Peyer's patch (tissue), 4 donors: ENCODE measurements around the gene LIM2. TPM values are rescaled to one million over a fixed set of nuclear protein-coding genes. Genes with fewer than 3 reads are reported as not detected.

Source experiments
- DNase-seq, 3 donors: peaks; one replicate each; pipeline ENCODE4 v3.0.0-alpha.2; 2017 to 2019
- H3K27ac ChIP-seq, 4 donors: fragments of 200-600 bp; sonication (generic); one replicate each; pipeline ENCODE4 v1.5.1; 2016 to 2019
- H3K27me3 ChIP-seq, 2 donors: fragments of 200-600 bp; sonication (generic); one replicate each; pipeline ENCODE4 v1.5.1; 2019
- H3K36me3 ChIP-seq, 3 donors: fragments of 200-600 bp; sonication (generic); one replicate each; pipeline ENCODE4 v1.5.1; 2016 to 2019
- H3K4me1 ChIP-seq, 4 donors: fragments of 200-600 bp; sonication (generic); one replicate each; pipeline ENCODE4 v1.5.1; 2016 to 2019
- H3K4me3 ChIP-seq, 4 donors: fragments of 200-600 bp; sonication (generic); 1 replicate in 3 of 4; 2 replicates in 1 of 4; pipeline ENCODE4 v1.5.1; 2016 to 2019; ENCODE audit warnings: mild to moderate bottlenecking in 1 of 4
- H3K9me3 ChIP-seq, 4 donors: fragments of 200-600 bp; sonication (generic); one replicate each; pipeline ENCODE4 v1.5.1; 2016 to 2019; ENCODE audit warnings: mild to moderate bottlenecking in 1 of 4
- POLR2A ChIP-seq, 2 donors: fragments of 450-650 bp; IDR thresholded peaks; one replicate each; pipeline ENCODE4 v1.5.1; 2017; ENCODE audit warnings: antibody characterized with exemption in 2 of 2, mild to moderate bottlenecking in 2 of 2, moderate library complexity in 2 of 2
- total RNA-seq, 4 donors: library from RNA; depleted of rRNA; stranded (reverse); fragments of >200 nt; gene quantifications; one replicate each; pipeline ENCODE4 v1.1.0, GENCODE V29; 2016
- TF ChIP-seq, protein P1 (sequence below), 6 experiments: fragments of 450-650 bp in 4 of 6; fragments of 200-600 bp in 2 of 6; sonication (generic) in 1 of 6; IDR thresholded peaks; one replicate each; pipeline ENCODE4 v1.5.1; 2017 to 2019; ENCODE audit warnings: antibody characterized with exemption in 6 of 6, mild to moderate bottlenecking in 3 of 6, moderate library complexity in 1 of 6

Gene LIM2
- total RNA-seq, 4 donors from 2014 or later: not detected

DNA sequence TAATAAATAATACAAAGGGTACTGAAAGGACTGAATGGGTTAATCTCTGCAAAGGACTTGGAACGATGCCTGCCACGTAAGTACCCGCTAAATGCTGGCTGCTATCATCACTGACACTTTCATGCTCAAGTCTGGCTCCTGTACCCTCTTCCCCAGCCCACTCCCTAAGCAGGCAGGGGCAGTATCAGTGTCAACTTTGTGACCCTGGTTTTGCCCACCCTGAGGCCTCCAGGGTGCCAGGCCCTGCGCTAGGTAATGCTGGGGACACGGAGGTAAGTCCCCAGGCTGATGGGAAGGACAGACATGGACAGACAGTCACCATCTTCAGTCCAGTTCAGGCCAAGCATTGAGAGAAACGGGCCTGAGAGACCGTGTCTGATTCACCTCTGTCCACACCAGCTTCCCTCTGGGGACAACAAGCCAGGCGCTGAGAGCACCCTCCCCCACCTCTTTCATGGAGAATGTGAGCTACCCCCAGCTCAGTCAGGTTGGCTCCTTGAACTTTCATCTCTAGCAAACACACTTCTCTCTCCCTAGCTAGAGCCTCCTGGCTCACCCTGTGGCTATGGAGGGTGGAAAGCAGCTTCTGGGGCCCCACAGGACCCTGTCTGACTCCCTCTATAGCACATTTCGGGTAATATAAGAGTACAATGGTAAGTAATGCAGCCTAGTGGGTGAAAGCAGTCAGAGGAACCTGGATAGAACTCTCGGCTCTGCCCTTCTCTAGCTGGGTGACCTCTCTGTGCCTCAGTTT is 22.4 kb downstream of the LIM2 start:
- Histone ChIP-seq H3K27me3 (no peaks in the 10 kb centered on the region), H3K27ac (peak overlapping the region; percentile 88 to 98 (median 94)), H3K4me1 (peaks cover 5 to 40% (median 11%) of the 10 kb centered on the region in 4 donors), H3K36me3 (no peaks in the 10 kb centered on the region), H3K9me3 (no peaks in the 10 kb centered on the region), H3K4me3 (peak overlapping the region; percentile 72 to 94 (median 75))
- DNase-seq: peak in 1 of 3 donors; percentile 60
- peak in 1 of 2 donors; percentile 22 for TF ChIP-seq POLR2A (IDR thresholded peaks at IDR 0.05)
- TF ChIP-seq, protein P1, sequence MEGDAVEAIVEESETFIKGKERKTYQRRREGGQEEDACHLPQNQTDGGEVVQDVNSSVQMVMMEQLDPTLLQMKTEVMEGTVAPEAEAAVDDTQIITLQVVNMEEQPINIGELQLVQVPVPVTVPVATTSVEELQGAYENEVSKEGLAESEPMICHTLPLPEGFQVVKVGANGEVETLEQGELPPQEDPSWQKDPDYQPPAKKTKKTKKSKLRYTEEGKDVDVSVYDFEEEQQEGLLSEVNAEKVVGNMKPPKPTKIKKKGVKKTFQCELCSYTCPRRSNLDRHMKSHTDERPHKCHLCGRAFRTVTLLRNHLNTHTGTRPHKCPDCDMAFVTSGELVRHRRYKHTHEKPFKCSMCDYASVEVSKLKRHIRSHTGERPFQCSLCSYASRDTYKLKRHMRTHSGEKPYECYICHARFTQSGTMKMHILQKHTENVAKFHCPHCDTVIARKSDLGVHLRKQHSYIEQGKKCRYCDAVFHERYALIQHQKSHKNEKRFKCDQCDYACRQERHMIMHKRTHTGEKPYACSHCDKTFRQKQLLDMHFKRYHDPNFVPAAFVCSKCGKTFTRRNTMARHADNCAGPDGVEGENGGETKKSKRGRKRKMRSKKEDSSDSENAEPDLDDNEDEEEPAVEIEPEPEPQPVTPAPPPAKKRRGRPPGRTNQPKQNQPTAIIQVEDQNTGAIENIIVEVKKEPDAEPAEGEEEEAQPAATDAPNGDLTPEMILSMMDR (IDR thresholded peaks at IDR 0.05): no peak

DNA sequence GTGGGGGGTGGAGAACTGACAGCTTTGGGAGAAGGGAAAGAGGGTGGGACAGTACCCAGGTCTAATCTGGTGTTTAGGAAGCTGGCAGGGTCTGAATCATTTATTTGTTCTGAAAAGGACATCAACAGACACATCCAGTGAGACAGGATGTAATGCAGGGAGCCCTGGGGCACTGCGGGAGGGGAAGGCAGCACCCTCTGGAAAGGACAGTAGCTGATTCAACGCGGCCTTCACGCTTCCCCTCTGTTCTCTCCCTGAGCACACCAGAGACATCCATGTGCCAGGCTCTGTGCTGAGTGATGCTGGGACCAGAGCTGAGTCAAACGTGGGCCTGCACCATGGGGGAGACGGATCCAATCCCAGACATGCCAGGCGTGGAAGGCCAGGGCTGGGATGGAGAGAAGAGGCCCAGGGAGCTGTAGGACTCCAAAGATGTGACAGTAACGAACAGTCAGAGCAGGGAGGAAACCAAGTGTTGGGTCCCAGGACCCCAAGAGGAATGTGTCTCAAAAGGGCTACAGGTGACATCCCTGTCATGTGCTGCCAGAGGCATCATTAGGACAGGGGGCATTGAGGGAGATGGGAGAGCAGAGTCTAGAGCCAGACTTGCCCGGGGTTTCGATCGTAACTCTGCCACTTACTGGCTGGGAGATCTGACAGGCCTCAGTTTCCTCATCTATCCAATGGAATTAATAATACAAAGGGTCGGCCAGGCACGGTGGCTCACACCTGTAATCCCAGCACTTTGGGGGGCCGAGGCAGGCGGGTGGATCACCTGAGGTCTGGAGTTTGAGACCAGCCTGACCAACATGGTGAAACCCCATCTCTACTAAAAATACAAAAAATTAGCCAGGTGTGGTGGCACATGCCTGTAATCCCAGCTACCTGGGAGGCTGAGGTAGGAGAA is 23.3 kb downstream of the LIM2 start:
- H3K27me3 ChIP-seq: no peaks in the 10 kb centered on the region
- H3K36me3 ChIP-seq: no peaks in the 10 kb centered on the region
- no peak for TF ChIP-seq POLR2A (IDR thresholded peaks at IDR 0.05)
- TF ChIP-seq, protein P1 (IDR thresholded peaks at IDR 0.05): no peak
- H3K4me1 ChIP-seq: peaks cover 5 to 40% (median 11%) of the 10 kb centered on the region in 4 donors
- H3K27ac ChIP-seq: peak overlapping the region in 1 of 4 donors; percentile 85
- H3K4me3 ChIP-seq: peak overlapping the region in 2 of 4 donors; percentile 19 to 94
- H3K9me3 ChIP-seq: no peaks in the 10 kb centered on the region
- no peak for DNase-seq

DNA sequence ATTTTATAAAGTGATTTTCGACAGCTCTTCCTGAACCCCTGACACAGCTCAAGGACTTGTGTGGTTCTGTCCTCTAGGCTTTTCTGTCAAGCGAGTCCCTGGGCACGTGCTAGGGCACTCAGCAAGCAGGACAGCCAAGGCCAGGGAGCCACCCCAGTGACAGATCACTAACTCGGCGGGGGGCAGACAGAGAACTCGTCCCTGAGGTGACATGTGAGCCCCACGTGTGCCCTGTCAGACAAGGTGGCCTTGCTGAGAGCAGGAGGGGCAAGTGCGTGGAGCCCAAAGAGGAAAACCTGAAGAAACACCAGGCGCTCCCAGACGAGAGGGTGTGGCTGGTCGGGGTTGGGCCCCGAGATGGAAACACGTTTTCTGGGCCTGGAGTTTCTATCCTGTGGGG is 26.5 kb downstream of the LIM2 start:
- no peaks in the 10 kb centered on the region for H3K27me3 ChIP-seq
- H3K36me3 ChIP-seq: no peaks in the 10 kb centered on the region
- no peak overlapping the region for H3K27ac ChIP-seq
- DNase-seq: no peak
- TF ChIP-seq, protein P1 (IDR thresholded peaks at IDR 0.05): no peak
- TF ChIP-seq POLR2A (IDR thresholded peaks at IDR 0.05): no peak
- peaks cover 5 to 32% (median 7%) of the 10 kb centered on the region in 4 donors for H3K4me1 ChIP-seq
- H3K9me3 ChIP-seq: no peaks in the 10 kb centered on the region
- no peak overlapping the region for H3K4me3 ChIP-seq

DNA sequence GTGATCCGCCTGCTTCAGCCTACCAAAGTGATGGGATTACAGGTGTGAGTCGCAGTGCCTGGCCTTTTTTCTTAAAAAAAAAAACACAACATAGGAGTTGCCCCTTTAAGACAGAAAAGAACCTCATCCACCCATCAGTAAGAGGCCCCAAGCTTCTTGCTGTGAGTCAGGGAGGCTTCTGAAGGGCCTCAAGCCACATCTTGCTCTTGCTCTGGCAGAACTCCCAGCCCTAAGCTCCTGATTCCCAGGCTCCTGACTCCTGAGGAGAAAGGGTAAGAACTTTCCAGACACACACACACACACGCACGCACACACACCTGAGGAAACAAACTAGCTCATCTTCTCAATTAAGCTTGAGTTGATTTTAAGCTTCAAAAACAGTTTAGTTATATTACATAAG is 28.5 kb downstream of the LIM2 start:
- Histone ChIP-seq H3K27me3 (no peaks in the 10 kb centered on the region), H3K4me1 (peaks cover 0 to 18% (median 6%) of the 10 kb centered on the region in 4 donors), H3K27ac (no peak overlapping the region), H3K36me3 (no peaks in the 10 kb centered on the region), H3K4me3 (no peak overlapping the region), H3K9me3 (no peaks in the 10 kb centered on the region)
- TF ChIP-seq POLR2A (IDR thresholded peaks at IDR 0.05): no peak
- TF ChIP-seq, protein P1 (IDR thresholded peaks at IDR 0.05): no peak
- no peak for DNase-seq

DNA sequence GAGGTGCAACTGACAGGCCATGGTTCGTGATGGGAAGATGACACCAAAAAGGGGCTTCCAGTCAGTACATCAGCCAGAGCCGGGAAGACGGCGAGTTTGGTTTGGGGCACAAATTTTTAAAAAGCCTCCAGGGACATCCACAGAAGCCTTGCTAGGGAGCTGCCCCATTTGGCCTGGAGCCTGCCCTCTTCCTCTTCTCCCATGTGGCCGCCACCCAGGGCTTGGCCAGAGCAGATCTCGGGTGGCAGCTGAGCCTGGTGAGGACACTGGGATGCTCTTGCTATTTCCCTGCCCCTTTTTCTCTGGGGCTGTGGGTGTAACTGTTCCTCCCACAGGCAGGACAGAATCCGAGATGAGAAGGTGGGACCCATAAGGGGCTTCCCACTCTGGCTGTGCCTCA is 29.8 kb downstream of the LIM2 start:
- Histone ChIP-seq H3K4me3 (no peak overlapping the region), H3K4me1 (peaks cover 0 to 7% (median 4%) of the 10 kb centered on the region in 4 donors), H3K27me3 (no peaks in the 10 kb centered on the region), H3K36me3 (peaks cover 0 to 5% (median 0%) of the 10 kb centered on the region in 3 donors), H3K9me3 (no peaks in the 10 kb centered on the region), H3K27ac (no peak overlapping the region)
- TF ChIP-seq, protein P1 (IDR thresholded peaks at IDR 0.05): no peak
- TF ChIP-seq POLR2A (IDR thresholded peaks at IDR 0.05): no peak
- no peak for DNase-seq
